ENCODE data around the gene OR2T11. TPM values are rescaled to one million over a fixed set of nuclear protein-coding genes. Genes with fewer than 3 reads are reported as not detected.

OR2T11 gene
- total and polyA plus RNA-seq, 4 donors: not detected

DNA sequence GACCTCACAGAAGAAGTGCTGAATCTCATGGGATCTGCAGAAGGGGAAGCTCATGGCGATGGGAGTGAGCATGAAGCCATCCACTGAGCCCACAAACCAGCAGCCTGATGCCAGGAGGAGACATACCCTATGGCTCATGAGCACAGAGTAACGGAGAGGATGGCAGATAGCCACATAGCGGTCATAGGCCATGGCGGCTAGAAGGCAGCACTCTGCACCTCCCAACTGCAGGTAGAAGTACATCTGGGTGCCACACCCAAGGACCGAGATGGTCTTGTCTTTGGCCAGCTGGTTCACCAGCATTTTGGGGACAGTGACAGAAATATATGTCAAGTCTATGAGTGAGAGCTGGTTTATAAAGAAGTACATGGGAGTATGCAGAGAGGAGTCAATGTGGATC is 41.7 kb downstream of the OR2T11 start:
- WGBS: 74% methylated on average over 5 of the region's 5 CpGs
- no peak for TF ChIP-seq HNF4G (IDR thresholded peaks at IDR 0.05)
- TF ChIP-seq HNF4A (conservative IDR thresholded peaks at IDR 0.05): no peak
- TF ChIP-seq SP1 (IDR thresholded peaks at IDR 0.05): no peak
- no peak for TF ChIP-seq EGR1 (IDR thresholded peaks at IDR 0.05; ENCODE audit: low read depth in 2 of 2)
- TF ChIP-seq, protein P1, sequence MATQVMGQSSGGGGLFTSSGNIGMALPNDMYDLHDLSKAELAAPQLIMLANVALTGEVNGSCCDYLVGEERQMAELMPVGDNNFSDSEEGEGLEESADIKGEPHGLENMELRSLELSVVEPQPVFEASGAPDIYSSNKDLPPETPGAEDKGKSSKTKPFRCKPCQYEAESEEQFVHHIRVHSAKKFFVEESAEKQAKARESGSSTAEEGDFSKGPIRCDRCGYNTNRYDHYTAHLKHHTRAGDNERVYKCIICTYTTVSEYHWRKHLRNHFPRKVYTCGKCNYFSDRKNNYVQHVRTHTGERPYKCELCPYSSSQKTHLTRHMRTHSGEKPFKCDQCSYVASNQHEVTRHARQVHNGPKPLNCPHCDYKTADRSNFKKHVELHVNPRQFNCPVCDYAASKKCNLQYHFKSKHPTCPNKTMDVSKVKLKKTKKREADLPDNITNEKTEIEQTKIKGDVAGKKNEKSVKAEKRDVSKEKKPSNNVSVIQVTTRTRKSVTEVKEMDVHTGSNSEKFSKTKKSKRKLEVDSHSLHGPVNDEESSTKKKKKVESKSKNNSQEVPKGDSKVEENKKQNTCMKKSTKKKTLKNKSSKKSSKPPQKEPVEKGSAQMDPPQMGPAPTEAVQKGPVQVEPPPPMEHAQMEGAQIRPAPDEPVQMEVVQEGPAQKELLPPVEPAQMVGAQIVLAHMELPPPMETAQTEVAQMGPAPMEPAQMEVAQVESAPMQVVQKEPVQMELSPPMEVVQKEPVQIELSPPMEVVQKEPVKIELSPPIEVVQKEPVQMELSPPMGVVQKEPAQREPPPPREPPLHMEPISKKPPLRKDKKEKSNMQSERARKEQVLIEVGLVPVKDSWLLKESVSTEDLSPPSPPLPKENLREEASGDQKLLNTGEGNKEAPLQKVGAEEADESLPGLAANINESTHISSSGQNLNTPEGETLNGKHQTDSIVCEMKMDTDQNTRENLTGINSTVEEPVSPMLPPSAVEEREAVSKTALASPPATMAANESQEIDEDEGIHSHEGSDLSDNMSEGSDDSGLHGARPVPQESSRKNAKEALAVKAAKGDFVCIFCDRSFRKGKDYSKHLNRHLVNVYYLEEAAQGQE (IDR thresholded peaks at IDR 0.05): no peak
- TF ChIP-seq GABPA (IDR thresholded peaks at IDR 0.05 in 1 of 2, conservative IDR thresholded peaks at IDR 0.05 in 1 of 2): no peak
- TF ChIP-seq FOXA1 (IDR thresholded peaks at IDR 0.05): no peak
- TF ChIP-seq NR2F2 (IDR thresholded peaks at IDR 0.05): no peak
- no peak for TF ChIP-seq RXRA (IDR thresholded peaks at IDR 0.05)
- TF ChIP-seq FOXA2 (IDR thresholded peaks at IDR 0.05): no peak
- TF ChIP-seq JUND (IDR thresholded peaks at IDR 0.05): no peak
- no peak for TF ChIP-seq TAF1 (conservative IDR thresholded peaks at IDR 0.05)
- TF ChIP-seq, protein P2, sequence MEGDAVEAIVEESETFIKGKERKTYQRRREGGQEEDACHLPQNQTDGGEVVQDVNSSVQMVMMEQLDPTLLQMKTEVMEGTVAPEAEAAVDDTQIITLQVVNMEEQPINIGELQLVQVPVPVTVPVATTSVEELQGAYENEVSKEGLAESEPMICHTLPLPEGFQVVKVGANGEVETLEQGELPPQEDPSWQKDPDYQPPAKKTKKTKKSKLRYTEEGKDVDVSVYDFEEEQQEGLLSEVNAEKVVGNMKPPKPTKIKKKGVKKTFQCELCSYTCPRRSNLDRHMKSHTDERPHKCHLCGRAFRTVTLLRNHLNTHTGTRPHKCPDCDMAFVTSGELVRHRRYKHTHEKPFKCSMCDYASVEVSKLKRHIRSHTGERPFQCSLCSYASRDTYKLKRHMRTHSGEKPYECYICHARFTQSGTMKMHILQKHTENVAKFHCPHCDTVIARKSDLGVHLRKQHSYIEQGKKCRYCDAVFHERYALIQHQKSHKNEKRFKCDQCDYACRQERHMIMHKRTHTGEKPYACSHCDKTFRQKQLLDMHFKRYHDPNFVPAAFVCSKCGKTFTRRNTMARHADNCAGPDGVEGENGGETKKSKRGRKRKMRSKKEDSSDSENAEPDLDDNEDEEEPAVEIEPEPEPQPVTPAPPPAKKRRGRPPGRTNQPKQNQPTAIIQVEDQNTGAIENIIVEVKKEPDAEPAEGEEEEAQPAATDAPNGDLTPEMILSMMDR (IDR thresholded peaks at IDR 0.05; ENCODE audit: low read depth, low read length, missing input control): no peak
- TF ChIP-seq RAD21 (IDR thresholded peaks at IDR 0.05): no peak

DNA sequence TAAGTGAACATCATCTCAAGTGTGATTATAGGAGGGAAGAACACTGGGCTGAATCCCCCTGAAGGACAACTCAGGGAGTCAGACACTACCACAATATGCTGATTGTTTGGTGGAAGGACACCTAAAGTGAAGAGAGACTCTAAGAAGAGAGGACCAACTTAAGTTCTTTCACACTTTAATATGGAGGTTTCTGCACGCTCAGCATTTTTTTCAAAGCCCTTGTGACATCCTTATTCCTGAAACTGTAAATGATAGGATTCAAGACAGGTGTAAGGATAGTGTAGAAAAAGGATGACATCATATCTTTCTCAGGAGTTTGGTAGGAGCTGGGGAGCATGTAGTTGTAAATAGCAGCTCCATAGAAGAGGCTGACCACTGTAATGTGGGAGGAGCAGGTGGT is 42.2 kb downstream of the OR2T11 start:
- no peaks in the 10 kb centered on the region for H3K4me1 ChIP-seq (ENCODE audit: control insufficient read depth in 4 of 4, insufficient read depth in 4 of 4, low read length in 3 of 4)
- peaks cover 0 to 5% (median 0%) of the 10 kb centered on the region in 4 donors for H3K27me3 ChIP-seq (ENCODE audit: control insufficient read depth in 4 of 4, insufficient read depth in 4 of 4, low read length in 3 of 4)
- H3K9me3 ChIP-seq (ENCODE audit: control insufficient read depth in 4 of 4, low read length in 3 of 4): no peaks in the 10 kb centered on the region
- 60% methylated on average over 1 of the region's 1 CpG for WGBS
- H3K27ac ChIP-seq (ENCODE audit: low read depth in 1 of 2, low read length in 2 of 2): no peak overlapping the region
- no peak for DNase-seq (ENCODE audit: low spot score)
- no peak overlapping the region for H3K4me3 ChIP-seq (ENCODE audit: low read depth in 1 of 3, low read length in 3 of 3)
- H3K9ac ChIP-seq (ENCODE audit: low read depth in 1 of 2, low read length in 2 of 2): no peak overlapping the region
- no peaks in the 10 kb centered on the region for H3K36me3 ChIP-seq (ENCODE audit: control insufficient read depth in 4 of 4, insufficient read depth in 3 of 4, low read depth in 1 of 4, low read length in 3 of 4)
- TF ChIP-seq, protein P3, sequence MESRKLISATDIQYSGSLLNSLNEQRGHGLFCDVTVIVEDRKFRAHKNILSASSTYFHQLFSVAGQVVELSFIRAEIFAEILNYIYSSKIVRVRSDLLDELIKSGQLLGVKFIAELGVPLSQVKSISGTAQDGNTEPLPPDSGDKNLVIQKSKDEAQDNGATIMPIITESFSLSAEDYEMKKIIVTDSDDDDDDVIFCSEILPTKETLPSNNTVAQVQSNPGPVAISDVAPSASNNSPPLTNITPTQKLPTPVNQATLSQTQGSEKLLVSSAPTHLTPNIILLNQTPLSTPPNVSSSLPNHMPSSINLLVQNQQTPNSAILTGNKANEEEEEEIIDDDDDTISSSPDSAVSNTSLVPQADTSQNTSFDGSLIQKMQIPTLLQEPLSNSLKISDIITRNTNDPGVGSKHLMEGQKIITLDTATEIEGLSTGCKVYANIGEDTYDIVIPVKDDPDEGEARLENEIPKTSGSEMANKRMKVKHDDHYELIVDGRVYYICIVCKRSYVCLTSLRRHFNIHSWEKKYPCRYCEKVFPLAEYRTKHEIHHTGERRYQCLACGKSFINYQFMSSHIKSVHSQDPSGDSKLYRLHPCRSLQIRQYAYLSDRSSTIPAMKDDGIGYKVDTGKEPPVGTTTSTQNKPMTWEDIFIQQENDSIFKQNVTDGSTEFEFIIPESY (IDR thresholded peaks at IDR 0.05): no peak
- TF ChIP-seq EGR1 (IDR thresholded peaks at IDR 0.05; ENCODE audit: low read depth in 2 of 2) (no peak), RAD21 (IDR thresholded peaks at IDR 0.05) (no peak), SP1 (IDR thresholded peaks at IDR 0.05) (no peak), RXRA (IDR thresholded peaks at IDR 0.05) (no peak), JUND (IDR thresholded peaks at IDR 0.05) (no peak), TAF1 (conservative IDR thresholded peaks at IDR 0.05) (no peak), FOXA2 (IDR thresholded peaks at IDR 0.05) (no peak), HNF4A (conservative IDR thresholded peaks at IDR 0.05) (no peak), GABPA (IDR thresholded peaks at IDR 0.05 in 1 of 2, conservative IDR thresholded peaks at IDR 0.05 in 1 of 2) (no peak), HNF4G (IDR thresholded peaks at IDR 0.05) (no peak), YY1 (IDR thresholded peaks at IDR 0.05) (no peak)
- TF ChIP-seq, protein P2 (IDR thresholded peaks at IDR 0.05; ENCODE audit: low read depth, low read length, missing input control): no peak
- TF ChIP-seq, protein P1 (IDR thresholded peaks at IDR 0.05): no peak
- TF ChIP-seq, protein P4, sequence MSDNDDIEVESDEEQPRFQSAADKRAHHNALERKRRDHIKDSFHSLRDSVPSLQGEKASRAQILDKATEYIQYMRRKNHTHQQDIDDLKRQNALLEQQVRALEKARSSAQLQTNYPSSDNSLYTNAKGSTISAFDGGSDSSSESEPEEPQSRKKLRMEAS (IDR thresholded peaks at IDR 0.05): no peak
- TF ChIP-seq, protein P5, sequence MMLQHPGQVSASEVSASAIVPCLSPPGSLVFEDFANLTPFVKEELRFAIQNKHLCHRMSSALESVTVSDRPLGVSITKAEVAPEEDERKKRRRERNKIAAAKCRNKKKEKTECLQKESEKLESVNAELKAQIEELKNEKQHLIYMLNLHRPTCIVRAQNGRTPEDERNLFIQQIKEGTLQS (IDR thresholded peaks at IDR 0.05): no peak

More for the DNA sequence above, 41.7 kb downstream of the OR2T11 start:
- Histone ChIP-seq H3K9me3 (ENCODE audit: control insufficient read depth in 4 of 4, low read length in 3 of 4) (no peaks in the 10 kb centered on the region), H3K9ac (ENCODE audit: low read depth in 1 of 2, low read length in 2 of 2) (no peak overlapping the region), H3K36me3 (ENCODE audit: control insufficient read depth in 4 of 4, insufficient read depth in 3 of 4, low read depth in 1 of 4, low read length in 3 of 4) (no peaks in the 10 kb centered on the region), H3K27ac (ENCODE audit: low read depth in 1 of 2, low read length in 2 of 2) (no peak overlapping the region), H3K27me3 (ENCODE audit: control insufficient read depth in 4 of 4, insufficient read depth in 4 of 4, low read length in 3 of 4) (peaks cover 0 to 5% (median 0%) of the 10 kb centered on the region in 4 donors), H3K4me1 (ENCODE audit: control insufficient read depth in 4 of 4, insufficient read depth in 4 of 4, low read length in 3 of 4) (no peaks in the 10 kb centered on the region), H3K4me3 (ENCODE audit: low read depth in 1 of 3, low read length in 3 of 3) (no peak overlapping the region)
- DNase-seq (ENCODE audit: low spot score): no peak
